A549 treated with GW870086 at 1 μM for 4 hours (cell line): ENCODE results near the gene ALDH4A1. TPM values are rescaled to one million over a fixed set of nuclear protein-coding genes. Genes with fewer than 3 reads are reported as not detected.

ENCODE experiments used
- total RNA-seq: library from RNA; stranded (reverse); fragments of 200-300 nt; extraction: Qiagen RNA extraction; gene quantifications from 5 replicates; pipeline ENCODE4 v1.2.3, GENCODE V29; 2022; ENCODE audit warnings: low read depth

ALDH4A1 gene, protein sequence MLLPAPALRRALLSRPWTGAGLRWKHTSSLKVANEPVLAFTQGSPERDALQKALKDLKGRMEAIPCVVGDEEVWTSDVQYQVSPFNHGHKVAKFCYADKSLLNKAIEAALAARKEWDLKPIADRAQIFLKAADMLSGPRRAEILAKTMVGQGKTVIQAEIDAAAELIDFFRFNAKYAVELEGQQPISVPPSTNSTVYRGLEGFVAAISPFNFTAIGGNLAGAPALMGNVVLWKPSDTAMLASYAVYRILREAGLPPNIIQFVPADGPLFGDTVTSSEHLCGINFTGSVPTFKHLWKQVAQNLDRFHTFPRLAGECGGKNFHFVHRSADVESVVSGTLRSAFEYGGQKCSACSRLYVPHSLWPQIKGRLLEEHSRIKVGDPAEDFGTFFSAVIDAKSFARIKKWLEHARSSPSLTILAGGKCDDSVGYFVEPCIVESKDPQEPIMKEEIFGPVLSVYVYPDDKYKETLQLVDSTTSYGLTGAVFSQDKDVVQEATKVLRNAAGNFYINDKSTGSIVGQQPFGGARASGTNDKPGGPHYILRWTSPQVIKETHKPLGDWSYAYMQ
- 10.7 to 14.0 TPM (median 13.2 TPM) in 5 replicates for total RNA-seq

GRCh38 chr1:18902523-18903290 is at the start of gene ALDH4A1:
ALDH4A1 (minus strand) TSS chr1:18902555; CDS start chr1:18902523, 32 bp downstream.

DNA sequence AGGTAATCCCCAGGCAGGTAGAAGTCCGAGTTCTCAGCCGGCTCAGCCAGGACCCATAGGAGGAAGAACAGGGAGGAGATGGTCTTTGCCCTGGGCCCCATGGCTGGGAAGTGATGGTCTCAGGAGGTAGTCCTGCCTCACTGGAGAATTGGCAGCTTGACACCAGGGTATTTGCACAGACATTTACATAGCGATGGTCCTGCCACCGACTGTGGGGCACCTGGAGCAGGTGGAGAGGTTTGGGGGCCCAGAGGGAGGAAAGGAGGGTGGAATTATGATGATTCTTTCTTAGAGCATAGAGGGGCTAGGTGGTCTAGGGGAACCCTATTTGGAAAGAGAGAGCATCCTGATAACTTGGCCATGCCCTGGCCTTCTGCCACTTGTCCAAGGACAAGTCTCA is 42.8 kb downstream of the ALDH4A1 start, which contains the start of gene TAS1R2:
Gene TAS1R2 (minus strand): TSS at position 101 of the 400 bp plus-strand sequence. CDS start 0 bp downstream, at position 101.

Other genes with a start within 250 kb of the ALDH4A1 start
- not detected in 5 replicates for gene TAS1R2, start 42.9 kb downstream of the ALDH4A1 start, total RNA-seq
- gene IFFO2, start 54.1 kb upstream of the ALDH4A1 start, total RNA-seq = 6.3 to 9.4 TPM (median 8.9 TPM) in 5 replicates